SJSA1 (cell line): Measurements from ENCODE around the gene SLC6A15. TPM values are rescaled to one million over a fixed set of nuclear protein-coding genes. Genes with fewer than 3 reads are reported as not detected.
A peak's percentile ranks its signal among the peaks of the same experiment; 100 is the strongest.

Experiments used
- DNase-seq, 2 experiments: peaks; one replicate each; pipeline ENCODE4 v3.0.0-alpha.2; 2015 to 2020; ENCODE audit warnings: low spot score in 2 of 2, low read depth in 1 of 2
- H3K27ac ChIP-seq: fragments of 250-450 bp; sonication (Bioruptor Pico); 2 replicates; pipeline ENCODE4 v1.5.1; 2020; ENCODE audit warnings: mild to moderate bottlenecking, moderate library complexity
- H3K27me3 ChIP-seq: fragments of 250-450 bp; sonication (Bioruptor Pico); replicated peaks from 2 replicates; pipeline ENCODE4 v1.5.1; 2020; ENCODE audit warnings: mild to moderate bottlenecking, moderate library complexity
- H3K36me3 ChIP-seq: fragments of 250-450 bp; sonication (Bioruptor Pico); 2 replicates; pipeline ENCODE4 v1.5.1; 2020; ENCODE audit warnings: mild to moderate bottlenecking
- H3K4me1 ChIP-seq: fragments of 250-450 bp; sonication (Bioruptor Pico); replicated peaks from 2 replicates; pipeline ENCODE4 v1.6.1; 2021; ENCODE audit warnings: mild to moderate bottlenecking
- H3K4me3 ChIP-seq: fragments of 250-450 bp; sonication (Bioruptor Pico); 2 replicates; pipeline ENCODE4 v1.5.1; 2020; ENCODE audit warnings: mild to moderate bottlenecking
- H3K9me3 ChIP-seq: fragments of 250-450 bp; sonication (Bioruptor Pico); replicated peaks from 2 replicates; pipeline ENCODE4 v1.5.1; 2020; ENCODE audit warnings: mild to moderate bottlenecking
- total RNA-seq: library from RNA; depleted of rRNA; stranded (reverse); fragments of >200 nt; shearing (Covaris generic); gene quantifications from 2 replicates; pipeline ENCODE4 v1.2.3, GENCODE V29; 2014; rRNA removed

SLC6A15 gene
- 0.16 and 0.18 TPM in 2 replicates for total RNA-seq

DNA sequence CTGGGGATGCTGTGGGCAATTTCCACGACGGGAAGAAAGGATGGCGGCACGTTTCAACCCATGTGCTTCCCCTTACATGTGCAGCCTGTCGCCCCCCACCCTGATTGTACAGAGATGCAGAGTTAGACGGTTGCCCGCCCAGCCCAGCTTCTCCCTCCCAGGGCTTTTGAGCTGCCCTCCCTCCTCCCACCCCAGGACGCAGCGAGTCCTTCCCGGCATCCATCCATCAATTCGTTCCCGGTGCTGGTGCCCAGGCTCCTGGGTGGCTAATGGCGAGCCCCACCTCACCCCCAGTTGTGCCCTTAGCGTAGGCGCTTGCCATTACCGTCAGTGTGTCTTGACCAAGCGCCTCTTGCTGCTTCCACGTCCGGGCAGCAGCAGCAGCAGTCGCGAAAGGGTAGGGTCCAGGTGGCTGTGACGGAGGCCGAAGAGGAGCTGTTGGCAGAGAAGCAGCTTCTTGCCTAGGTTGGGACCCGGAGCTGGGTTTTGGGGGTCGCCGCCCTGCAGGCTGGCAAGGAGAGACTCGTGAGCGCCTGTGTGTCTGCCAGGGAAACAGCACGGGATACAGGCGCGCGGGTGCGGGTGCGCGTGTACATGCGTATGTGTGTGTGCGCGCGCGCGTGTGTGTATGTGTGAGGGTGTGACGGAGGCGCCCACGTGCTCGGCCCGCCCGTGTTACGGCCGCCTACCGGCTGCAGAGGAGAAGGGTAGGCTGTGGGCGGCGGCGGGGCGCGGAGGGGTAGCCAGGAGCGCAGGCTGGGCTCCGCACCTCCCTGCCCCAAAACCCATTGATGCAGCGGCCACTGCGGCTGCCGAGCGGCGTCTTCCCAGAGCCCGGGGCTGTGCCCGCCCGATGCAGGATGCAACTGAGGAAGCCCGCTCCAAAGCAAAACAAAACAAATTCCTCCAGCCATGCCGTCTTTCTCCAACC lies at the start of gene SLC6A15:
Gene SLC6A15, minus strand, starts transcription at position 602 of the 931 bp plus-strand sequence. CDS start 20,679 bp downstream, outside the sequence.
- no peaks in the 10 kb centered on the region for H3K36me3 ChIP-seq
- no peaks in the 10 kb centered on the region for H3K9me3 ChIP-seq
- no peak within 1 kb of the TSS for H3K27ac ChIP-seq
- peaks cover 15% of the 10 kb centered on the region for H3K4me1 ChIP-seq
- DNase-seq, result peak; percentile 17 to 54
- H3K4me3 ChIP-seq, result peak within 1 kb of the TSS; percentile 40
- H3K27me3 ChIP-seq, result peaks cover 19% of the 10 kb centered on the region

DNA sequence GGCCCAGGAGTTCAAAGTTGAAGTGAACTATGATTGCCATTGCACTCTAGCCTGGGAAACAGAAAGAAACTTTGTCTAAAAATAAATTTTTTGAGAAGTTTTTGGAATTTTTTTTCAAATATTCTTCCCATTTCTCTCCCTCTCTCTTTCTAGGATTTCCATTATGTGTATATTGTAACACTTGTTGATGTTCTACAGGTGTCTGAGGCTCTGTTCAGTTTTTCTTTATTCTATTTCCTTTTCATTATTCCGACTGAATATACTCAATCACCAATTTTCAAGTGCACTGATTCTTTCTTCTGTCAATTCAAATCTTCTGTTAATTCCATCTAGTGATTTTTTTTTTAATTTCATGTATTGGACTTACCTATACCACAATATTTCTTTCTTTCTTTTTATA lies 48.3 kb upstream of the SLC6A15 start:
- Histone ChIP-seq H3K4me3 (no peak overlapping the region), H3K4me1 (no peaks in the 10 kb centered on the region), H3K27ac (no peak overlapping the region), H3K36me3 (no peaks in the 10 kb centered on the region), H3K9me3 (no peaks in the 10 kb centered on the region), H3K27me3 (no peaks in the 10 kb centered on the region)
- DNase-seq, result no peak

DNA sequence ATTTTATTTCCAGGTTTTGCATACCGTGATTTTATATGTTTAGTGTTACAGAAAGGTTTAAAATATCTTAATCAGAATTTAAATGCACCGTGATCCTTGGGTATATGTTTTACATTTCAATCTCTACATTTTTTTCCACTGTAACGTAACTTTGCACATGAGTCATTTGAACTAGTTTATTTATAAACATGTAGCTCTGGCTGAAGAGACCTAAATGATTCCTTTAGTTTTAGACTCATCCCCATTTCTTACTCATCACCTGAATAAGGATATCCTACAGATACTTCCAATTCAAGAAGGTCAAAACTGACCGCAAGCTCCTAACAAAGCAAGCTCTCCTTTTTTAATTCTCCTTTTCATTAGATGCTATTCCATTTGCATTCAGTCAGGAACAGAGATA lies 42.7 kb upstream of the SLC6A15 start:
- Histone ChIP-seq H3K4me1 (no peaks in the 10 kb centered on the region), H3K4me3 (no peak overlapping the region), H3K27me3 (no peaks in the 10 kb centered on the region), H3K36me3 (no peaks in the 10 kb centered on the region), H3K9me3 (no peaks in the 10 kb centered on the region), H3K27ac (no peak overlapping the region)
- no peak for DNase-seq

DNA sequence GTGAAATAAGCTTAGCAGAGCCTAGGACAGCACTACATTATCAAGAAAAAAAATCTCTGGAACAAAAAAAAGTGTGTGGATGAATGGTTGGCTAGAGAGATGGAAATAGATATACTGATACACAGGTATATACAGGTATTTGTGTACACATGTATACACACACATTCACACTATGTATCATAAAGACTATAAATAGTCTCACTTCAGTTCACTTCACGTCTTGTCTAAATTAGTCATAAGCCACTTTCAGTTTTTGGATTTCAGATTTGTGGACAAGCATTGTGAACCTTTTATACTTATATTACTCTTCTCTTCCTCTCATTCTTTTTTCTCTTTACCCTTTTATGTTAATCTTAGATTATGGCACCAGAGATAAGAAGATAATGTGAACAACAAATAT lies 41.8 kb upstream of the SLC6A15 start:
- H3K27me3 ChIP-seq, result no peaks in the 10 kb centered on the region
- H3K4me3 ChIP-seq, result no peak overlapping the region
- no peaks in the 10 kb centered on the region for H3K4me1 ChIP-seq
- DNase-seq, result no peak
- no peak overlapping the region for H3K27ac ChIP-seq
- no peaks in the 10 kb centered on the region for H3K9me3 ChIP-seq
- no peaks in the 10 kb centered on the region for H3K36me3 ChIP-seq

DNA sequence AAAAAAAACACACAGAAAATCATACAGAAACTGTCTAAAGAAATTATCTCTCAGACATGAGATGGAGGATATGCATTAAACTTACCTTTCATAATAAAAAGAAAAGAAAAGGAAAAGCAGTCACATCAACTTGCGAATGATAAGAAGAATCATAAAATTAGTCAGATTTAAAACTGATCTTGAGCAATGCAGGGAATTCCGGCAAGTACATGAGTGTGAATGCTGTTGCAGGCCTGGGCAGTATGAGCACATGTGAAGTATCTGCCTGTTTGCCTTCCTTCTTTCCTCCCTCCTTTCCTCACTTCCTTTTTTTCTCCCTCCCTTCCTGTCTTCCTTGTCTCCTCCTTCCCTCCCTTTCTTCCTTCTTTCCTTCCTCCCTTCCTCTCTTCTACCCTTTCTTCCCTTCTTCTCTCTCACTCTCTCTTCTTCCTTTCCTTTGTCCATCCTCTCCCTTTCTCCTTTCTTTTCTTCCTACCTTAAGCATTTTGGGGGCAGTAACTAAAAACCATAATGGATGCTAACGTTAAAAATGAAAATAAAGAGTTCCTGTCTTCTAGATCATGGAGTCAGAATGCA lies 38.5 kb upstream of the SLC6A15 start:
- Histone ChIP-seq H3K9me3 (no peaks in the 10 kb centered on the region), H3K4me3 (no peak overlapping the region), H3K36me3 (no peaks in the 10 kb centered on the region)

DNA sequence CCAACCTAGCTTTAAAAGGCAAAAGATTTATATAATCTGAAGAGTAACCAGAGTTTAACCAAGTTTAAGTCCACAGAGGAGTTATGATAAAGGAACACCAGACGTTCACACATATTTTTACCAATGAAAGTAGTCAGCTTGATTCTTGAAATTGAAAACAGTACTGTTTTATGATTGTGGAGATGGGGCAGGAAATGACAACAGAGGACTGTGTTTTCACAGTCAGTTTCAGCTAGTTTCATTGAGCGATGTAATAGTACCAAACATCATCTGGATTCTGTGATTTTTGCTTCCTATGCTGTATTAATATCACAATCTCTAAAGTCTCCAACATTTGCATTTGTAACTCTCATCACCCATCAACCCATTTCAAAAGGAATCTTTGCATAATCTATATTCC lies 34.2 kb upstream of the SLC6A15 start:
- Histone ChIP-seq H3K9me3 (no peaks in the 10 kb centered on the region), H3K27ac (no peak overlapping the region), H3K4me1 (no peaks in the 10 kb centered on the region), H3K27me3 (no peaks in the 10 kb centered on the region), H3K36me3 (no peaks in the 10 kb centered on the region), H3K4me3 (no peak overlapping the region)
- no peak for DNase-seq

More for the DNA sequence above, 38.5 kb upstream of the SLC6A15 start:
- no peaks in the 10 kb centered on the region for H3K27me3 ChIP-seq
- H3K4me1 ChIP-seq, result no peaks in the 10 kb centered on the region
- DNase-seq, result no peak
- no peak overlapping the region for H3K27ac ChIP-seq

DNA sequence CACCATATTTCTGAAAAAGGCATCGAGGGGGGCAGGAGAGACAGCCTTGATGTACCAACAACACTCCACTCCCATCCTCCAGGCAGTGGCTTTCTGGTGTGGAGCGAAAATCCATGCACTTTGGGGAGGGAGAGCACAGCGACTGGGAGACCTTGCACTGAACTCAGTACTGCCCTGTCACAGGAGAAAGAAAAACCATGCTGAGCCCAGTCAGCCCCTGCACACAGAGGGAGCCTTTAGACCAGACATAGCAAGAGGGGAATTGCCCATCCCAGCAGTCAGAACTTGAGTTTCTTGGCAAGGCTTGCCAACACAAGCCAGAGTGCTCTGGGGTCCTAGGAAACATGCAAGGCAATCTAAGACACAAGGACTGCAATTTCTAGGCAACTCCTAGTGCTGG lies 24.8 kb upstream of the SLC6A15 start:
- H3K4me3 ChIP-seq, result no peak overlapping the region
- H3K4me1 ChIP-seq, result no peaks in the 10 kb centered on the region
- H3K27ac ChIP-seq, result no peak overlapping the region
- no peaks in the 10 kb centered on the region for H3K36me3 ChIP-seq
- no peaks in the 10 kb centered on the region for H3K27me3 ChIP-seq
- no peak for DNase-seq
- no peaks in the 10 kb centered on the region for H3K9me3 ChIP-seq

DNA sequence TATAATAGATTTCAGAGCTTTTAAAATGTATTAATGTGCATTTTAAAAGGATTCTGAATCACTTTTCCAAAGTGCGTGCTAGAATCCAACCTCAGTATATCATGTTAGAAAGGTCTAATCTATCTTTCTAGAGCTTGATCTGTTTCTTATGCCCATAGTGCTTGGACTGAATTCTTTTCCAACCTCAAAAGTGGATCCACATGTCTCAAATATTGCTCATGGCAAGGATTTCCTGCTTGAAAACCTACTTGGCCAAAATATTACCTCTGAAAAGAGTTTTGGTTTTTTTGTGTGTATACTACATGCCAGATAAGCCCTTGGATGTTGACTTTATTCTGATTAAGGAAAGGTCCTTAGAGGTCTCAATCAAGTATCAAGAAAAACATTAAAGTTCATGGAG lies 16.9 kb upstream of the SLC6A15 start:
- Histone ChIP-seq H3K9me3 (no peaks in the 10 kb centered on the region), H3K36me3 (no peaks in the 10 kb centered on the region), H3K4me1 (no peaks in the 10 kb centered on the region), H3K27ac (no peak overlapping the region), H3K4me3 (no peak overlapping the region), H3K27me3 (no peaks in the 10 kb centered on the region)
- no peak for DNase-seq

DNA sequence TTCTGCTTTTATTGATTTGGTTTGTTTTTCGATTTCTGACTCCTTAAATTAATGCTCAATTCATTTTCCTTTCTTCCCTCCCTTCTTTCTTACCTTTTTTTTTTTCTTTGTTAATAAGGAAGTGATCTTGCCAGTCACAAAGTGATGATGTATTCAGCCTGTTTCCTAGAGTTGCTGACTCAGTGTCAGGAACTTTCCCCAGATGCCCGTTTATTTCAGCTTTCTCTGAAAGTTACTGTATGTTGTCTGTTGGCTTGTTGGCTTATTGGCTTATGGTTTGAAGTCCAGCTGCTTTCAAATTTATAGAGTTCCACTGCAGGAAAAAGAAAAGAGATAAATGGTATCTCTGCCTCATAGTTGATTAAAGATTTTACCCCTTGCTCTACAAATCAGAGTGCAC lies 12.4 kb upstream of the SLC6A15 start:
- no peak overlapping the region for H3K27ac ChIP-seq

DNA sequence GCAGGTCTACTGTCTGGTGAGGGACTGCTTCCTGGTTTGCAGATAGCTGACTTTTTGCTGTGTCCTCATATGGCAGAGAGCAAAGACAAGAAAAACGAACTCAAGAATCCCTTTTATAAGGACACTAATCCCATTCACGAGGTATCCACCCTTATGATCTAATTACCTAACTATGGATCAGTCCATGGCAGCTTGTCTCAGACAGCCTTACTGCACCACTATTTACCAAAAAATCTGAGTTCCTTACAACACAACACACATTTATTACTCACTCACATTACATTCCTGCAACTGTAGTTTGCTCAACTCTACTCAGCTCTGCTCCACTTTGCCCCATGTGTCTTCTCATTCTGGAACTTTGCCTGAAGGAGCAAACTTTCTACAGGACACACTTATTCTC lies 10.1 kb upstream of the SLC6A15 start:
- no peak overlapping the region for H3K27ac ChIP-seq
- no peaks in the 10 kb centered on the region for H3K9me3 ChIP-seq
- H3K36me3 ChIP-seq, result no peaks in the 10 kb centered on the region
- H3K4me3 ChIP-seq, result no peak overlapping the region
- no peaks in the 10 kb centered on the region for H3K4me1 ChIP-seq
- DNase-seq, result no peak
- no peaks in the 10 kb centered on the region; the same call in 1 of the 2 replicates for H3K27me3 ChIP-seq

More for the DNA sequence above, 12.4 kb upstream of the SLC6A15 start:
- Histone ChIP-seq H3K4me1 (no peaks in the 10 kb centered on the region), H3K36me3 (no peaks in the 10 kb centered on the region), H3K4me3 (no peak overlapping the region), H3K27me3 (no peaks in the 10 kb centered on the region; the same call in 1 of the 2 replicates), H3K9me3 (no peaks in the 10 kb centered on the region)
- DNase-seq, result no peak

DNA sequence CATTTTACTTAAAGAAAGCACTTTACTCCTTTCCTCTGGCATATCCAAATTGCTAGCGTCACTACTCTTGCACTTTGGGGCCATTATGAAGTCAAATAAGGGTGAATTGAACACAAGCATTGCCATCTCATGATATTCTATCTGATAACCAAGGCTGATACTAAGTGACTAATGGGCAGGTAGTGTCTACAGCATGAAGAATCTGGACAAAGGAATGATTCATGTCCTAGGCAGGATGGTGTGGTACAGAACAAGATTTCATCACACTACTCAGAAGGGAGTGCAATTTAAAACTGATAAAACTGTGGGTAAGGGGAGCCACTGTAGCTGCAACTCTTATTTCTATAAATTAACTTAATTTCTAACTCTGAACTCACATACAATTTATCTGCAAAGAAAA lies 7.7 kb upstream of the SLC6A15 start:
- Histone ChIP-seq H3K27ac (no peak overlapping the region), H3K27me3 (no peaks in the 10 kb centered on the region; the same call in 1 of the 2 replicates), H3K4me1 (no peaks in the 10 kb centered on the region), H3K36me3 (no peaks in the 10 kb centered on the region), H3K9me3 (no peaks in the 10 kb centered on the region), H3K4me3 (no peak overlapping the region)
- no peak for DNase-seq

DNA sequence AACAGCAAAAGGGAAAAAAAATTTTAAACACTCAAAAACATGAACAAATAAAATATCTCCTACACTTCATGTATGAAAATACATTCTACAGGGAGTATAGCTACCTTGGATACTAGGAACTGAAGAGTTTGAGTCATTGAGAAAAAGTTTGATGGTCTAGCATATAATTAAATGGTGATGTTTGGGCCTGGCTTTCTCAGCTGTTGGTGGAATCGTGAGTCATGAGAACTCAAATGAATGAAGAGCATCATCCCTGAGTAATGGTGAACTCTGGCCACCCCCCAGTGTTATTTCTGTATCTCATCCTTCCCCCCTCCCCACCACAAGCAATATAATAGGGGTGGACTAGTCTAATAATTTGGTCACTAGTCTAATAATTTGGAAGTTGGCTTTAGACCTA lies 6.7 kb upstream of the SLC6A15 start:
- DNase-seq, result no peak
- no peaks in the 10 kb centered on the region for H3K4me1 ChIP-seq
- H3K9me3 ChIP-seq, result no peaks in the 10 kb centered on the region
- no peak overlapping the region for H3K27ac ChIP-seq
- H3K4me3 ChIP-seq, result no peak overlapping the region
- H3K36me3 ChIP-seq, result no peaks in the 10 kb centered on the region
- H3K27me3 ChIP-seq, result no peaks in the 10 kb centered on the region; the same call in none of the 2 replicates

DNA sequence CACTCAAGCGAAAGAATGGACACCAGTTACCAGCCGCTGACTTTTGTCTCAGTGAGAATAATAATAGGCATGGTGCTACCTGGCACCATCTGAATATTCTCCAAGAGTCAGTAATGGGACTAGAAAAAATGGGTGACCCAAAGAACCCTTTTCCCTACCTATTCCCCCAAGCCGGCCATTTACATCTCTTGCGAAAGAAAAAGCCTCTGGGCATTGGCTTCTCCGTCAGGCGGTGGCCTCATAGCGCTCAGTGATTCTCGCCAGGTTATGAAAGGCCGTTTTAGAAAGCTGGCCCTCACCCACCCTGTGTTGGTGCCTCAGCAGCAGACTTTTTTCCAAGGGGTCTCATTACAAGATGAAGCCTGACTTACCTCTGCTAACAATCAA lies 523 bp upstream of the SLC6A15 start:
- no peak for DNase-seq
- Histone ChIP-seq H3K27me3 (peaks cover 19% of the 10 kb centered on the region), H3K36me3 (no peaks in the 10 kb centered on the region), H3K4me1 (peaks cover 15% of the 10 kb centered on the region), H3K27ac (no peak overlapping the region), H3K9me3 (no peaks in the 10 kb centered on the region), H3K4me3 (peak overlapping the region; percentile 40)
